ENCODE results near the gene SLC22A23. TPM values are rescaled to one million over a fixed set of nuclear protein-coding genes. Genes with fewer than 3 reads are reported as not detected.

The SLC22A23 gene
- polyA plus RNA-seq, 1 donor (not counting 4 experiments of a cell fraction or from before 2014, with no cell fraction given) = 4.3 TPM

GRCh38 chr6:3253597-3253961 lies 203.3 kb downstream of the SLC22A23 start:
- peaks cover 1% of the 10 kb centered on the region for H3K27me3 ChIP-seq (ENCODE audit: control insufficient read depth, extremely low read depth, insufficient read depth, low read length)
- TF ChIP-seq EZH2 (IDR thresholded peaks at IDR 0.05; ENCODE audit: low read length) = no peak
- no peak for TF ChIP-seq CTCF (optimal IDR thresholded peaks at IDR 0.05 in 1 of 3, IDR thresholded peaks at IDR 0.05 in 1 of 3, conservative IDR thresholded peaks at IDR 0.05 in 1 of 3; ENCODE audit: extremely low read depth in 1 of 3, insufficient read depth in 2 of 3, low read length in 3 of 3)
- no peak overlapping the region for H3K4me2 ChIP-seq (ENCODE audit: control insufficient read depth, extremely low read depth, insufficient read depth, low read depth, low read length)
- no peak overlapping the region for H3K27ac ChIP-seq (ENCODE audit: control insufficient read depth, insufficient read depth, low read length)
- H3K79me2 ChIP-seq (ENCODE audit: control insufficient read depth, insufficient read depth, low read length) = no peaks in the 10 kb centered on the region
- DNase-seq (ENCODE audit: low read depth, low spot score) = no peak
- no peaks in the 10 kb centered on the region for H3K9me3 ChIP-seq (ENCODE audit: control insufficient read depth, low read depth, low read length)
- H3K9ac ChIP-seq (ENCODE audit: control insufficient read depth, extremely low read depth, insufficient read depth, low read length) = no peak overlapping the region
- H4K20me1 ChIP-seq (ENCODE audit: control insufficient read depth, extremely low read depth, insufficient read depth, low read length) = no peaks in the 10 kb centered on the region
- no peak overlapping the region for H3K4me3 ChIP-seq (ENCODE audit: control insufficient read depth in 2 of 3, extremely low read depth in 1 of 3, insufficient read depth in 2 of 3, low read depth in 1 of 3, low read length in 3 of 3)
- dilution Hi-C loops (cut with MboI; ENCODE audit: extremely low pct_ligation_motif_present, low sequenced_read_pairs) = no loop called here
- FAIRE-seq = no peak
- H3K9me1 ChIP-seq (ENCODE audit: control insufficient read depth, extremely low read depth, insufficient read depth, low read length) = no peaks in the 10 kb centered on the region
- H2AFZ ChIP-seq (ENCODE audit: control insufficient read depth, low read length) = no peak overlapping the region
- H3K36me3 ChIP-seq (ENCODE audit: control insufficient read depth in 2 of 2, extremely low read depth in 1 of 2, insufficient read depth in 2 of 2, low read length in 2 of 2) = no peaks in the 10 kb centered on the region
- H3K4me1 ChIP-seq (ENCODE audit: control insufficient read depth, extremely low read depth, insufficient read depth, low read length) = peaks cover 17% of the 10 kb centered on the region

- no peak overlapping the region for H3K9ac ChIP-seq (ENCODE audit: control insufficient read depth, extremely low read depth, insufficient read depth, low read length)
- H3K4me1 ChIP-seq (ENCODE audit: control insufficient read depth, extremely low read depth, insufficient read depth, low read length) = peaks cover 17% of the 10 kb centered on the region
- FAIRE-seq = no peak
- H3K27ac ChIP-seq (ENCODE audit: control insufficient read depth, insufficient read depth, low read length) = peak overlapping the region; percentile 3
- TF ChIP-seq CTCF (optimal IDR thresholded peaks at IDR 0.05 in 1 of 3, IDR thresholded peaks at IDR 0.05 in 1 of 3, conservative IDR thresholded peaks at IDR 0.05 in 1 of 3; ENCODE audit: extremely low read depth in 1 of 3, insufficient read depth in 2 of 3, low read length in 3 of 3) (no peak), EZH2 (IDR thresholded peaks at IDR 0.05; ENCODE audit: low read length) (no peak)
- no peak overlapping the region for H3K4me3 ChIP-seq (ENCODE audit: control insufficient read depth in 2 of 3, extremely low read depth in 1 of 3, insufficient read depth in 2 of 3, low read depth in 1 of 3, low read length in 3 of 3)
- no peaks in the 10 kb centered on the region for H3K36me3 ChIP-seq (ENCODE audit: control insufficient read depth in 2 of 2, extremely low read depth in 1 of 2, insufficient read depth in 2 of 2, low read length in 2 of 2)
- peaks cover 3% of the 10 kb centered on the region for H3K27me3 ChIP-seq (ENCODE audit: control insufficient read depth, extremely low read depth, insufficient read depth, low read length)
- H3K9me3 ChIP-seq (ENCODE audit: control insufficient read depth, low read depth, low read length) = no peaks in the 10 kb centered on the region
- H3K9me1 ChIP-seq (ENCODE audit: control insufficient read depth, extremely low read depth, insufficient read depth, low read length) = no peaks in the 10 kb centered on the region
- H3K4me2 ChIP-seq (ENCODE audit: control insufficient read depth, extremely low read depth, insufficient read depth, low read depth, low read length) = peak overlapping the region; percentile 23
- no peaks in the 10 kb centered on the region for H3K79me2 ChIP-seq (ENCODE audit: control insufficient read depth, insufficient read depth, low read length)
- no peak for DNase-seq (ENCODE audit: low read depth, low spot score)
- no peak overlapping the region for H2AFZ ChIP-seq (ENCODE audit: control insufficient read depth, low read length)
- dilution Hi-C loops (cut with MboI; ENCODE audit: extremely low pct_ligation_motif_present, low sequenced_read_pairs) = no loop called here
- no peaks in the 10 kb centered on the region for H4K20me1 ChIP-seq (ENCODE audit: control insufficient read depth, extremely low read depth, insufficient read depth, low read length)
These were observed 203.8 kb downstream of the SLC22A23 start for GRCh38 chr6:3252861-3253596.

All from keratinocyte (primary cell).